ENCODE measurements around the gene MYMX.

GRCh38 chr6:44198684-44199083, 18.0 kb upstream of the MYMX start:
- TF ChIP-seq CTCF (IDR thresholded peaks at IDR 0.05; ENCODE audit: insufficient read depth, low read depth, low read length): no peak
- TF ChIP-seq EZH2 (IDR thresholded peaks at IDR 0.05; ENCODE audit: insufficient read depth, low read length): no peak
